ENCODE results near the gene ANP32A.

Gene ANP32A

GRCh38 chr15:68774120-68774519 is 46.6 kb downstream of the ANP32A start:
- in situ Hi-C loops (cut with HindIII; ENCODE audit: low sequenced_read_pairs), result no loop called here
- TF ChIP-seq, protein P1, sequence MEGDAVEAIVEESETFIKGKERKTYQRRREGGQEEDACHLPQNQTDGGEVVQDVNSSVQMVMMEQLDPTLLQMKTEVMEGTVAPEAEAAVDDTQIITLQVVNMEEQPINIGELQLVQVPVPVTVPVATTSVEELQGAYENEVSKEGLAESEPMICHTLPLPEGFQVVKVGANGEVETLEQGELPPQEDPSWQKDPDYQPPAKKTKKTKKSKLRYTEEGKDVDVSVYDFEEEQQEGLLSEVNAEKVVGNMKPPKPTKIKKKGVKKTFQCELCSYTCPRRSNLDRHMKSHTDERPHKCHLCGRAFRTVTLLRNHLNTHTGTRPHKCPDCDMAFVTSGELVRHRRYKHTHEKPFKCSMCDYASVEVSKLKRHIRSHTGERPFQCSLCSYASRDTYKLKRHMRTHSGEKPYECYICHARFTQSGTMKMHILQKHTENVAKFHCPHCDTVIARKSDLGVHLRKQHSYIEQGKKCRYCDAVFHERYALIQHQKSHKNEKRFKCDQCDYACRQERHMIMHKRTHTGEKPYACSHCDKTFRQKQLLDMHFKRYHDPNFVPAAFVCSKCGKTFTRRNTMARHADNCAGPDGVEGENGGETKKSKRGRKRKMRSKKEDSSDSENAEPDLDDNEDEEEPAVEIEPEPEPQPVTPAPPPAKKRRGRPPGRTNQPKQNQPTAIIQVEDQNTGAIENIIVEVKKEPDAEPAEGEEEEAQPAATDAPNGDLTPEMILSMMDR (IDR thresholded peaks at IDR 0.05; ENCODE audit: low read depth, low read length), result no peak
- no peak for DNase-seq (ENCODE audit: low read depth, low spot score)

GRCh38 chr15:68773036-68773435 is 47.7 kb downstream of the ANP32A start:
- in situ Hi-C loops (cut with HindIII; ENCODE audit: low sequenced_read_pairs), result no loop called here
- DNase-seq (ENCODE audit: low read depth, low spot score), result no peak
- H3K4me3 ChIP-seq (ENCODE audit: low read depth, low read length), result no peak overlapping the region
- TF ChIP-seq, protein P1 (IDR thresholded peaks at IDR 0.05; ENCODE audit: low read depth, low read length), result no peak

More at GRCh38 chr15:68774120-68774519, 46.6 kb downstream of the ANP32A start:
- H3K4me3 ChIP-seq (ENCODE audit: low read depth, low read length), result no peak overlapping the region

GRCh38 chr15:68770216-68770615 is 50.5 kb downstream of the ANP32A start:
- in situ Hi-C loops (cut with HindIII; ENCODE audit: low sequenced_read_pairs), result no loop called here
- no peak overlapping the region for H3K4me3 ChIP-seq (ENCODE audit: low read depth, low read length)
- TF ChIP-seq, protein P1 (IDR thresholded peaks at IDR 0.05; ENCODE audit: low read depth, low read length), result no peak
- no peak for DNase-seq (ENCODE audit: low read depth, low spot score)

DNA sequence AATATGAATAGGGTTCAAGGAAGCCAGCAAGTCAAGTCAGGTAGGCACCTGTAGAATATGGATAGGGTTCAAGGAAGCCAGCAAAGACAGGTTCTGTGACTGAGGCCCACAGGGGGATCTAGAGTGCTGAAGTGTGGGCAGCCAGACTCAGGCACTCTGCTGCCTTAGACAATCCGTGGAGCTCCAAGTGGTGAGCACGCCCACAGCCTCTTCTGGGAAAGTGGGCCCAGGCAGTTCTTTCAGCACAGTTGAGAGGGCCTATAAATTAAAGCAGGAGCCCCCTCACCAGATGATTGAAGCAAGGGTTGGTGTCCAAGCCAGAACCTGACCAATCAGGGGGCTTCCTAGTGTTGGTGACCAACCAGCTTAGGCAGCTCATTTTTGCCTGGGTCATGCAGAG is 51.0 kb downstream of the ANP32A start:
- H3K4me3 ChIP-seq (ENCODE audit: low read depth, low read length), result no peak overlapping the region
- TF ChIP-seq, protein P1 (IDR thresholded peaks at IDR 0.05; ENCODE audit: low read depth, low read length), result no peak
- in situ Hi-C loops (cut with HindIII; ENCODE audit: low sequenced_read_pairs), result no loop called here
- DNase-seq (ENCODE audit: low read depth, low spot score), result no peak

DNA sequence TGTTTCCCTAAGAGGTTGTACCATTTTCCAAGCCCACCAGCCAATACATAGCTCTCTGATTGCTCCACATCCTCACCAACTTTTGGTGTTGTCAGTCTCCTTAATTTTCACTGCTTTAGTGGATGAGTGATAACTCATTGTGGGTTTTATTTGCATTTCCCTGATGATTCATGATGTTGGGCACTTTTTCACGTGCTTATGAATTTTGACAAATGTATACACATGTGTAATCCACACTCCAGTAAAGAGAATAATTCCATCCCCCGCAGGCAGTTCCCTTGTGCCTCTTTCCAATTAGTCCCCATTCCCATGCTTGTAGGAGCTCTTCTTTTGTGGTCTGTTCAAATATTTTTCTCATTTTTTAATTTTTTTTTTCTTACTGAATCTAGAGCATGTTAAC is 52.4 kb downstream of the ANP32A start:
- no peak overlapping the region for H3K4me3 ChIP-seq (ENCODE audit: low read depth, low read length)
- no peak for DNase-seq (ENCODE audit: low read depth, low spot score)
- TF ChIP-seq, protein P1 (IDR thresholded peaks at IDR 0.05; ENCODE audit: low read depth, low read length), result no peak
- in situ Hi-C loops (cut with HindIII; ENCODE audit: low sequenced_read_pairs), result no loop called here

GRCh38 chr15:68767833-68768232 is 52.9 kb downstream of the ANP32A start:
- TF ChIP-seq, protein P1 (IDR thresholded peaks at IDR 0.05; ENCODE audit: low read depth, low read length), result no peak
- DNase-seq (ENCODE audit: low read depth, low spot score), result no peak
- no peak overlapping the region for H3K4me3 ChIP-seq (ENCODE audit: low read depth, low read length)
- in situ Hi-C loops (cut with HindIII; ENCODE audit: low sequenced_read_pairs), result no loop called here

Data from astrocyte of the spinal cord (primary cell).